AG04449 (cell line): Measurements from ENCODE around the gene TTN.

ENCODE experiments used
- CTCF ChIA-PET: fragments of 350-600 bp; formaldehyde crosslinking; extraction: SDS; loops from one replicate; lab custom pipeline; 2021; ENCODE audit warnings: antibody characterized with exemption; lab: Yijun Ruan, JAX
- POLR2A ChIA-PET: fragments of 400-600, 350-600 bp; formaldehyde crosslinking; extraction: SDS; loops from one replicate; lab custom pipeline; 2020; ENCODE audit warnings: antibody characterized with exemption, inconsistent platforms; lab: Yijun Ruan, JAX
- DNase-seq: peaks from one replicate; pipeline ENCODE4 v3.0.0-alpha.2; 2010; ENCODE audit warnings: low read depth, low spot score
- H3K4me3 ChIP-seq: 2 replicates; pipeline ENCODE4 v1.5.1; 2011; ENCODE audit warnings: low read depth, mild to moderate bottlenecking, control low read depth, low read length
- CTCF ChIP-seq: IDR thresholded peaks from one replicate; pipeline ENCODE4 v1.5.1; 2011; ENCODE audit warnings: mild to moderate bottlenecking, moderate library complexity, low read length, control low read depth, inconsistent platforms; ENCODE audit not compliant: insufficient read depth; ENCODE audit errors: missing control alignments

The TTN gene

GRCh38 chr2:178480227-178481181, 326.7 kb downstream of the TTN start, which contains the start of gene PLEKHA3:
TSS of gene PLEKHA3 (plus strand) at chr2:178480457. CDS start at chr2:178480870, 413 bp downstream.
- CTCF ChIA-PET = interaction anchor here (1.3 to 1.5 kb wide), 3 partner anchors 29 to 38 kb away, joined by 3 to 5 read pairs (median 5); partner anchors contain the start of genes PJVK and PRKRA
- peak within 1 kb of the TSS; percentile 81 for H3K4me3 ChIP-seq
- TF ChIP-seq CTCF = no peak
- DNase-seq = peak; percentile 71
- POLR2A ChIA-PET = interaction anchor here (0.6 to 2.1 kb wide), 2 partner anchors 25 to 29 kb away, joined by 3 to 9 read pairs; partner anchors contain the start of genes PJVK and PRKRA

GRCh38 chr2:178479758-178480226, 327.4 kb downstream of the TTN start:
- peak overlapping the region; percentile 81 for H3K4me3 ChIP-seq
- ChIA-PET CTCF (interaction anchor here (1.3 to 1.5 kb wide), 4 partner anchors 29 to 221 kb away, joined by 3 to 5 read pairs (median 4); partner anchors contain the start of genes PJVK and PRKRA), POLR2A (interaction anchor here (0.6 to 2.1 kb wide), 2 partner anchors 24 to 29 kb away, joined by 3 to 9 read pairs; partner anchors contain the start of genes PJVK and PRKRA)
- DNase-seq = no peak
- no peak for TF ChIP-seq CTCF

GRCh38 chr2:178479275-178479616, 328.0 kb downstream of the TTN start:
- TF ChIP-seq CTCF = no peak
- peak overlapping the region; percentile 76 for H3K4me3 ChIP-seq
- POLR2A ChIA-PET = interaction anchor here (2.1 kb wide), 1 partner anchor 28 kb away, joined by 9 read pairs; the partner anchor contains the start of genes PJVK and PRKRA
- DNase-seq = no peak
- CTCF ChIA-PET = interaction anchor here (0.7 to 1.5 kb wide), 5 partner anchors 28 to 221 kb away, joined by 3 to 5 read pairs (median 4); partner anchors contain the start of genes PJVK and PRKRA

- peak within 1 kb of the TSS; percentile 76 for H3K4me3 ChIP-seq
- POLR2A ChIA-PET = interaction anchor here (2.1 kb wide), 1 partner anchor 28 kb away, joined by 9 read pairs; the partner anchor contains the start of genes PJVK and PRKRA
- peak; percentile 72 for TF ChIP-seq CTCF
- CTCF ChIA-PET = interaction anchor here (0.7 to 1.5 kb wide), 3 partner anchors 27 to 222 kb away, joined by 3 to 5 read pairs (median 4); partner anchors contain the start of genes PJVK and PRKRA
- no peak for DNase-seq
These were observed 328.6 kb downstream of the TTN start, which contains the start of gene FKBP7 for GRCh38 chr2:178478439-178479274. TSS of gene FKBP7 (minus strand) at chr2:178478600. CDS start at chr2:178478499, 101 bp downstream.

GRCh38 chr2:178478130-178478438, 329.1 kb downstream of the TTN start:
- H3K4me3 ChIP-seq = peak overlapping the region; percentile 76
- DNase-seq = no peak
- POLR2A ChIA-PET = no interaction called here
- CTCF ChIA-PET = no interaction called here
- TF ChIP-seq CTCF = no peak
